Natural killer cell (primary cell): Measurements from ENCODE around the gene GALNT1. TPM values are rescaled to one million over a fixed set of nuclear protein-coding genes. Genes with fewer than 3 reads are reported as not detected.

Experiments used
- ATAC-seq, 3 donors: fragments of 150-1000 bp in 2 of 3; fragments of 200-7000 bp in 1 of 3; cut with Tn5 transposase; 1 replicate in 1 of 3; 2 replicates in 2 of 3; pipeline ENCODE4 v1.10.0; 2021; ENCODE audit warnings: mild to moderate bottlenecking in 2 of 3, moderate library complexity in 2 of 3
- DNase-seq, 2 donors: peaks; one replicate each; pipeline versions ENCODE4 v3.0.0 to v3.0.0-alpha.2; 2013 to 2021; ENCODE audit warnings: mixed read lengths in 1 of 2
- H3K27ac ChIP-seq: one replicate; pipeline ENCODE4 v1.5.1; 2013; ENCODE audit warnings: mild to moderate bottlenecking, low read length
- H3K27me3 ChIP-seq: one replicate; pipeline ENCODE4 v1.6.1; 2013; ENCODE audit warnings: low read length; ENCODE audit not compliant: control insufficient read depth, insufficient read depth
- H3K36me3 ChIP-seq: one replicate; pipeline ENCODE4 v1.6.1; 2013; ENCODE audit warnings: low read length; ENCODE audit not compliant: control insufficient read depth, insufficient read depth
- H3K4me1 ChIP-seq: one replicate; pipeline ENCODE4 v1.6.1; 2013; ENCODE audit warnings: low read length; ENCODE audit not compliant: control insufficient read depth, insufficient read depth
- H3K4me3 ChIP-seq: one replicate; pipeline ENCODE4 v1.5.1; 2013; ENCODE audit warnings: low read length
- H3K9me3 ChIP-seq: one replicate; pipeline ENCODE4 v1.6.1; 2013; ENCODE audit warnings: low read length; ENCODE audit not compliant: control insufficient read depth, insufficient read depth
- H3K27ac Mint-ChIP-seq, 2 donors: one replicate each; pipeline ENCODE4 v1.8.0; 2022; ENCODE audit warnings: mild to moderate bottlenecking in 2 of 2, mixed read lengths in 2 of 2, moderate library complexity in 1 of 2
- H3K27me3 Mint-ChIP-seq, 2 donors: one replicate each; pipeline ENCODE4 v1.8.0; 2022; ENCODE audit warnings: low read depth in 2 of 2, mixed read lengths in 2 of 2
- H3K36me3 Mint-ChIP-seq: one replicate; pipeline ENCODE4 v1.8.0; 2022; ENCODE audit warnings: mixed read lengths
- H3K4me1 Mint-ChIP-seq, 2 donors: one replicate each; pipeline ENCODE4 v1.8.0; 2022; ENCODE audit warnings: mixed read lengths in 2 of 2
- H3K4me3 Mint-ChIP-seq: one replicate; pipeline ENCODE4 v1.8.0; 2022; ENCODE audit warnings: mild to moderate bottlenecking, moderate library complexity, mixed read lengths
- H3K9me3 Mint-ChIP-seq, 2 donors: one replicate each; pipeline ENCODE4 v1.8.0; 2022; ENCODE audit warnings: mixed read lengths in 2 of 2
- WGBS: methylation state at CpG from one replicate; pipeline ENCODE4 v1.1.7; 2013; ENCODE audit warnings: missing lambda C conversion rate; ENCODE audit not compliant: insufficient coverage; 5-methylcytosine and 5-hydroxymethylcytosine counted together
- intact Hi-C: fragments of 100-400 bp; cut with micrococcal nuclease; formaldehyde crosslinking; loops from one replicate; pipeline ENCODE4 v1.14.2; 2022
- total RNA-seq, 4 donors: library from RNA; stranded (reverse); fragments of 120-200 nt in 1 of 4; gene quantifications; one replicate each; pipeline versions ENCODE4 v1.2.3 to v1.2.4, GENCODE V29; 2013 to 2022
- TF ChIP-seq, protein P1 (sequence below): fragments of 200-600 bp; IDR thresholded peaks from one replicate; pipeline ENCODE4 v1.8.0; 2022; ENCODE audit warnings: antibody characterized with exemption

The GALNT1 gene
- total RNA-seq, 3 donors from 2014 or later (not counting 1 experiment from before 2014, with no cell fraction given), result 49.2 to 57.1 (median 50.0) TPM

- Mint-ChIP-seq H3K4me1 (peaks cover 43 to 66% of the 10 kb centered on the region in 2 donors), H3K4me3 (peak overlapping the region; percentile 32), H3K9me3 (no peaks in the 10 kb centered on the region), H3K27ac (peak overlapping the region; percentile 22 to 69), H3K27me3 (no peaks in the 10 kb centered on the region), H3K36me3 (no peaks in the 10 kb centered on the region)
- Histone ChIP-seq H3K27ac (no peak overlapping the region), H3K36me3 (no peaks in the 10 kb centered on the region), H3K9me3 (no peaks in the 10 kb centered on the region), H3K4me1 (no peaks in the 10 kb centered on the region), H3K27me3 (no peaks in the 10 kb centered on the region), H3K4me3 (no peak overlapping the region)
- TF ChIP-seq, protein P1, sequence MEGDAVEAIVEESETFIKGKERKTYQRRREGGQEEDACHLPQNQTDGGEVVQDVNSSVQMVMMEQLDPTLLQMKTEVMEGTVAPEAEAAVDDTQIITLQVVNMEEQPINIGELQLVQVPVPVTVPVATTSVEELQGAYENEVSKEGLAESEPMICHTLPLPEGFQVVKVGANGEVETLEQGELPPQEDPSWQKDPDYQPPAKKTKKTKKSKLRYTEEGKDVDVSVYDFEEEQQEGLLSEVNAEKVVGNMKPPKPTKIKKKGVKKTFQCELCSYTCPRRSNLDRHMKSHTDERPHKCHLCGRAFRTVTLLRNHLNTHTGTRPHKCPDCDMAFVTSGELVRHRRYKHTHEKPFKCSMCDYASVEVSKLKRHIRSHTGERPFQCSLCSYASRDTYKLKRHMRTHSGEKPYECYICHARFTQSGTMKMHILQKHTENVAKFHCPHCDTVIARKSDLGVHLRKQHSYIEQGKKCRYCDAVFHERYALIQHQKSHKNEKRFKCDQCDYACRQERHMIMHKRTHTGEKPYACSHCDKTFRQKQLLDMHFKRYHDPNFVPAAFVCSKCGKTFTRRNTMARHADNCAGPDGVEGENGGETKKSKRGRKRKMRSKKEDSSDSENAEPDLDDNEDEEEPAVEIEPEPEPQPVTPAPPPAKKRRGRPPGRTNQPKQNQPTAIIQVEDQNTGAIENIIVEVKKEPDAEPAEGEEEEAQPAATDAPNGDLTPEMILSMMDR, result no peak
- ATAC-seq, result no peak
- no peak for DNase-seq
- intact Hi-C loops, result no loop called here
Measured at GRCh38 chr18:35623255-35623654, 41.7 kb downstream of the GALNT1 start.

DNA sequence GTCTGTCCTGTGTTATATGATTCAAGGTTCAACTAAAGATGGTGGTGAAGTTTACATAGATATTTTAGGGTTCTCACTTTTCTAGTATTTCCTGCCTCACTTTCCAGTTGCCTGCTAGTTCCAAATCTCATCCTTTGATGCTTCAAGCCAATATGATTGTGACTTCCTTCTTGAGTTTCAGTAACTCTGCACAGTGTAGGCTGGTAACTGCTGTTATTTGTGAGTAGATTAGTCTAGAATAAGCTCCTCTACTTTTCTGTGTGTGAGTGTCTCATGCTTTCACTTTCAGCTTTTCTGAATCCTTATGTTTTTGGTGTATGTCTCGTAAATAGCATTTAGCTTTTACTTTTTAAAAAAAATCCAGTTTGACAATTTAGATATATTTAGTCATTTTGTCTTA lies 42.6 kb downstream of the GALNT1 start:
- intact Hi-C loops, result no loop called here
- H3K27me3 Mint-ChIP-seq, result no peaks in the 10 kb centered on the region
- Histone ChIP-seq H3K36me3 (no peaks in the 10 kb centered on the region), H3K27me3 (no peaks in the 10 kb centered on the region), H3K4me1 (no peaks in the 10 kb centered on the region), H3K27ac (no peak overlapping the region), H3K4me3 (no peak overlapping the region), H3K9me3 (no peaks in the 10 kb centered on the region)
- TF ChIP-seq, protein P1, result no peak
- no peaks in the 10 kb centered on the region for H3K36me3 Mint-ChIP-seq
- H3K4me3 Mint-ChIP-seq, result peak overlapping the region; percentile 11
- peaks cover 43 to 66% of the 10 kb centered on the region in 2 donors for H3K4me1 Mint-ChIP-seq
- DNase-seq, result peak in 1 of 2 donors; percentile 9
- WGBS, result no CpG with 5 or more reads among the region's 1 CpG
- H3K9me3 Mint-ChIP-seq, result no peaks in the 10 kb centered on the region
- peak overlapping the region; percentile 22 to 69 for H3K27ac Mint-ChIP-seq
- peak in 2 of 3 donors; percentile 38 for ATAC-seq

GRCh38 chr18:35625232-35625631 lies 43.7 kb downstream of the GALNT1 start:
- DNase-seq, result no peak
- Histone ChIP-seq H3K4me1 (no peaks in the 10 kb centered on the region), H3K36me3 (no peaks in the 10 kb centered on the region), H3K27me3 (no peaks in the 10 kb centered on the region), H3K9me3 (no peaks in the 10 kb centered on the region), H3K27ac (no peak overlapping the region), H3K4me3 (no peak overlapping the region)
- Mint-ChIP-seq H3K27me3 (no peaks in the 10 kb centered on the region), H3K9me3 (peaks cover 0 to 1% of the 10 kb centered on the region in 2 donors), H3K27ac (no peak overlapping the region), H3K36me3 (no peaks in the 10 kb centered on the region), H3K4me1 (peaks cover 41 to 59% of the 10 kb centered on the region in 2 donors), H3K4me3 (no peak overlapping the region)
- ATAC-seq, result no peak
- WGBS, result 100% methylated on average over 2 of the region's 2 CpGs
- TF ChIP-seq, protein P1, result no peak
- intact Hi-C loops, result no loop called here

DNA sequence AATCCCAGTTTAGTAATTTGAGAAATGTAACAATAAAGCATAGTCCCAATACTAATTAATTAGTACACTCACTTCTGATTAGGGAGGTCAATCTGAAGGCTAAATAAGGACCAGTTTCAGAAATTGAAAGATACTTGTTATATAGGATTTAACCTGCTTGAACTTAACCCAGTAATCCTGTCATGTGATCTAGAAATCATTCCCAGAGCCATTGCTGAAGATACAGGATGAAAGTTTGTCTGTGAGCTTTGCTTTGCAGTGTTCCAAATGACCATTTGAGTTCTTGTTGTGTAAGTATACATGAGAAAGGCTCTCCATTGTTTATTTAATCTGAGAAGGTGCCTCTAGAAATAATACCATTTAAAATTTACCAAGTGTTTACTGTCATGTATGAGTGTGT lies 52.2 kb downstream of the GALNT1 start:
- Histone ChIP-seq H3K27me3 (no peaks in the 10 kb centered on the region), H3K36me3 (no peaks in the 10 kb centered on the region), H3K9me3 (no peaks in the 10 kb centered on the region), H3K4me1 (no peaks in the 10 kb centered on the region), H3K27ac (no peak overlapping the region), H3K4me3 (no peak overlapping the region)
- no peaks in the 10 kb centered on the region for H3K36me3 Mint-ChIP-seq
- intact Hi-C loops, result no loop called here
- peaks cover 9 to 36% of the 10 kb centered on the region in 2 donors for H3K4me1 Mint-ChIP-seq
- ATAC-seq (no peak), DNase-seq (no peak)
- TF ChIP-seq, protein P1, result no peak
- no peaks in the 10 kb centered on the region for H3K27me3 Mint-ChIP-seq
- H3K9me3 Mint-ChIP-seq, result peaks cover 0 to 4% of the 10 kb centered on the region in 2 donors
- no peak overlapping the region for H3K4me3 Mint-ChIP-seq
- peak overlapping the region in 1 of 2 donors; percentile 8 for H3K27ac Mint-ChIP-seq
